T-helper 1 cell (primary cell): Measurements from ENCODE around the gene CABCOCO1.
A peak's percentile ranks its signal among the peaks of the same experiment; 100 is the strongest.
"Not testable (repeated sequence)": the region's sequence is repeated elsewhere in the genome, so short reads cannot be mapped to it uniquely, and the experiment has no call there.

Source experiments
- DNase-seq, 5 donors: peaks; one replicate each; pipeline ENCODE4 v3.0.0-alpha.2; 2012 to 2020

CABCOCO1 gene

GRCh38 chr10:61719906-61720305 is 57.2 kb downstream of the CABCOCO1 start:
- no peak for DNase-seq

GRCh38 chr10:61721431-61721830 is 58.7 kb downstream of the CABCOCO1 start:
- no peak for DNase-seq

- not testable (repeated sequence) for DNase-seq
These were observed 62.5 kb downstream of the CABCOCO1 start for GRCh38 chr10:61725221-61725620.

GRCh38 chr10:61729596-61729995 is 66.9 kb downstream of the CABCOCO1 start:
- DNase-seq: no peak

- no peak for DNase-seq
These were observed 67.9 kb downstream of the CABCOCO1 start for GRCh38 chr10:61730671-61731070.

- no peak for DNase-seq
These were observed 68.9 kb downstream of the CABCOCO1 start for GRCh38 chr10:61731638-61732037.

- no peak for DNase-seq
These were observed 70.0 kb downstream of the CABCOCO1 start for GRCh38 chr10:61732629-61733278.

- peak in 1 of 5 donors; percentile 38 for DNase-seq
These were observed 70.7 kb downstream of the CABCOCO1 start for GRCh38 chr10:61733358-61733940.

GRCh38 chr10:61735882-61736281 is 73.2 kb downstream of the CABCOCO1 start:
- DNase-seq: no peak

GRCh38 chr10:61737455-61737854 is 74.7 kb downstream of the CABCOCO1 start:
- not testable (repeated sequence) for DNase-seq

- DNase-seq: no peak
These were observed 80.1 kb downstream of the CABCOCO1 start for GRCh38 chr10:61742812-61743211.

- peak in 1 of 5 donors; percentile 37 for DNase-seq
These were observed 81.7 kb downstream of the CABCOCO1 start for GRCh38 chr10:61744469-61744868.

GRCh38 chr10:61746377-61746776 is 83.6 kb downstream of the CABCOCO1 start:
- no peak for DNase-seq

GRCh38 chr10:61747307-61747706 is 84.6 kb downstream of the CABCOCO1 start:
- no peak for DNase-seq

GRCh38 chr10:61749291-61749690 is 86.6 kb downstream of the CABCOCO1 start:
- no peak for DNase-seq

GRCh38 chr10:61750943-61751471 is 88.3 kb downstream of the CABCOCO1 start:
- peak; percentile 26 to 83 (median 42) for DNase-seq

- peak in 1 of 5 donors; percentile 6 for DNase-seq
These were observed 88.9 kb downstream of the CABCOCO1 start for GRCh38 chr10:61751599-61751998.

- peak in 1 of 5 donors; percentile 70 for DNase-seq
These were observed 89.6 kb downstream of the CABCOCO1 start for GRCh38 chr10:61752111-61753011.

- no peak for DNase-seq
These were observed 90.7 kb downstream of the CABCOCO1 start for GRCh38 chr10:61753453-61753852.

GRCh38 chr10:61754587-61755550 is 92.1 kb downstream of the CABCOCO1 start:
- DNase-seq: no peak

GRCh38 chr10:61757001-61757400 is 94.3 kb downstream of the CABCOCO1 start:
- DNase-seq: no peak
